Measurements from ENCODE around the gene HHIPL2. TPM values are rescaled to one million over a fixed set of nuclear protein-coding genes. Genes with fewer than 3 reads are reported as not detected.
A peak's percentile ranks its signal among the peaks of the same experiment; 100 is the strongest.
"Not testable (repeated sequence)": the region's sequence is repeated elsewhere in the genome, so short reads cannot be mapped to it uniquely, and the experiment has no call there.

HHIPL2 gene
- total and polyA plus RNA-seq, 2 of the 4 experiments (the other 2 are of a cell fraction) = under 0.01 to 0.12 TPM

DNA sequence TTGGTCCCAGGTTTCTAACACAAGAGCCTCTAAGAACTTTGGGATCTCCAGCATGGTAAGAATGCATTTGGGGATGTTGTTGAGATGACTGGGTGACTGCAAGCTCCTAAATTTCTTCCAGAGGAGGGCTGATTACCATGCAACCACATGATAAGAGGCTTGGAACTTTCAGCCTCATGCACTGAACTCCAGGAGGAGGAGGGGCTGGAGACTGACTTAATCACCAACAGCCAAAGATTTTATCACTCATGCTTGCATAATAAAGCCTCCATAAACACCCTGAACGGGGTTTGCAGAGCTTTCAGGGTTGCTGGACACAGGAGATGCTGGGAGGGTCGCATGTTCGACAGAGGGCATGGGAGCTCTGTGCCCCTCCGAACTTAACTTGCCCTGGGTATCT is 63.9 kb downstream of the HHIPL2 start:
- H2AFZ ChIP-seq (replicated peaks; ENCODE audit: low read length, poor library complexity); H2BK120ac ChIP-seq (ENCODE audit: low read depth, low read length); H3K23ac ChIP-seq (ENCODE audit: low read depth, low read length); H3K9me3 ChIP-seq (ENCODE audit: control insufficient read depth, insufficient read depth, low read length); H4K20me1 ChIP-seq (ENCODE audit: insufficient read depth, low read length); H2BK20ac ChIP-seq (ENCODE audit: low read depth, low read length); H3K14ac ChIP-seq (replicated peaks; ENCODE audit: low read depth, low read length); H2BK5ac ChIP-seq (ENCODE audit: low read depth, low read length, poor library complexity, severe bottlenecking); dilution Hi-C loops (cut with HindIII; ENCODE audit: low sequenced_read_pairs, unreplicated experiment); H4K5ac ChIP-seq (ENCODE audit: low read depth, low read length); H3K18ac ChIP-seq (ENCODE audit: low read depth, low read length); BruUV-seq (replicated peaks); H3K4me2 ChIP-seq (ENCODE audit: low read depth, low read length); H3K36me3 ChIP-seq (ENCODE audit: control insufficient read depth, insufficient read depth, low read length); H3K4ac ChIP-seq (ENCODE audit: low read depth, low read length); H3K27ac ChIP-seq (ENCODE audit: insufficient read depth, low read length); H2AK5ac ChIP-seq (ENCODE audit: low read depth, low read length); H3K9ac ChIP-seq (ENCODE audit: low read depth, low read length); ATAC-seq (ENCODE audit: low read depth); H3K27me3 ChIP-seq (ENCODE audit: control insufficient read depth, insufficient read depth, low read length); H4K91ac ChIP-seq (ENCODE audit: insufficient read depth, low read depth, low read length); CTCF ChIA-PET; H3K4me3 ChIP-seq (ENCODE audit: insufficient read depth, low read depth, low read length); intact Hi-C loops (cut with micrococcal nuclease); H4K8ac ChIP-seq (ENCODE audit: low read depth in 2 of 2, low read length in 2 of 2); H3K79me1 ChIP-seq (ENCODE audit: low read depth in 1 of 2, low read length in 2 of 2); in situ Hi-C loops (cut with MboI; ENCODE audit: low sequenced_read_pairs); H3K9me1 ChIP-seq (ENCODE audit: insufficient read depth, low read length); POLR2A ChIA-PET (ENCODE audit: unreplicated experiment); H3K56ac ChIP-seq (ENCODE audit: extremely low read depth, insufficient read depth, low read length); H2BK15ac ChIP-seq (ENCODE audit: low read depth, low read length); H3K4me1 ChIP-seq (ENCODE audit: control insufficient read depth, insufficient read depth, low read length); H2AK9ac ChIP-seq (replicated peaks; ENCODE audit: low read depth, low read length, poor library complexity): not testable (repeated sequence)
- peak; percentile 49 for DNase-seq
- no CpG with 5 or more reads among the region's 4 CpGs for WGBS, 2 experiments (ENCODE audit: extremely low coverage in 2 of 2, insufficient read length in 1 of 2)

DNA sequence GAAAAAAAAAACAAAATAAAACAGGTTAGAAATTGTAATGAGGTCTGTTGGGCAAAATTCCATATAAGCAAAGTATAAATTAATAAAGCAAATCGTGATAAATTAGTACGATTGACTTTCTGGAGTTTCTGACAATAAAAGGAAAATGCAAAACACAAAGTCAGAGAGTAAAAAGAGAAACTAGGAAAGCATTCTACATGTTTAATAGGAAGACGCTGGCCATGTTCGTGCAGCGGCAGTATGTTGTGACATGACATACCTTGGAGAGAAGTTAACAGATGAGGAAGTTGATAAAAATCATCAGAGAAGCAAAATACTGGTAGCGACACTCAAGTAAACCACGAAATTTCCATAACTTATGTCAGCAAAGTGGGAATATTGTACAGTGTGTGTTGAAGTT is 68.3 kb downstream of the HHIPL2 start:
- intact Hi-C loops (cut with micrococcal nuclease) = not testable (repeated sequence)

More for the DNA sequence above, 68.3 kb downstream of the HHIPL2 start:
- BruUV-seq (replicated peaks); H3K27me3 ChIP-seq (ENCODE audit: control insufficient read depth, insufficient read depth, low read length); H3K9me3 ChIP-seq (ENCODE audit: control insufficient read depth, insufficient read depth, low read length); H4K91ac ChIP-seq (ENCODE audit: insufficient read depth, low read depth, low read length); H3K14ac ChIP-seq (replicated peaks; ENCODE audit: low read depth, low read length); H2AK9ac ChIP-seq (replicated peaks; ENCODE audit: low read depth, low read length, poor library complexity); in situ Hi-C loops (cut with MboI; ENCODE audit: low sequenced_read_pairs); H4K20me1 ChIP-seq (ENCODE audit: insufficient read depth, low read length); H2AFZ ChIP-seq (replicated peaks; ENCODE audit: low read length, poor library complexity); H3K4me3 ChIP-seq (ENCODE audit: insufficient read depth, low read depth, low read length); dilution Hi-C loops (cut with HindIII; ENCODE audit: low sequenced_read_pairs, unreplicated experiment); ATAC-seq (ENCODE audit: low read depth); H3K9me1 ChIP-seq (ENCODE audit: insufficient read depth, low read length); H2BK20ac ChIP-seq (ENCODE audit: low read depth, low read length); H4K5ac ChIP-seq (ENCODE audit: low read depth, low read length); H2BK15ac ChIP-seq (ENCODE audit: low read depth, low read length); H4K8ac ChIP-seq (ENCODE audit: low read depth in 2 of 2, low read length in 2 of 2); H3K36me3 ChIP-seq (ENCODE audit: control insufficient read depth, insufficient read depth, low read length); DNase-seq; H3K79me1 ChIP-seq (ENCODE audit: low read depth in 1 of 2, low read length in 2 of 2); H2BK5ac ChIP-seq (ENCODE audit: low read depth, low read length, poor library complexity, severe bottlenecking); POLR2A ChIA-PET (ENCODE audit: unreplicated experiment); H3K4me1 ChIP-seq (ENCODE audit: control insufficient read depth, insufficient read depth, low read length); H3K4me2 ChIP-seq (ENCODE audit: low read depth, low read length); H3K4ac ChIP-seq (ENCODE audit: low read depth, low read length); H3K23ac ChIP-seq (ENCODE audit: low read depth, low read length); CTCF ChIA-PET; H3K9ac ChIP-seq (ENCODE audit: low read depth, low read length); H3K56ac ChIP-seq (ENCODE audit: extremely low read depth, insufficient read depth, low read length); H2BK120ac ChIP-seq (ENCODE audit: low read depth, low read length); H3K18ac ChIP-seq (ENCODE audit: low read depth, low read length); H3K27ac ChIP-seq (ENCODE audit: insufficient read depth, low read length); H2AK5ac ChIP-seq (ENCODE audit: low read depth, low read length): not testable (repeated sequence)
- WGBS, 2 experiments (ENCODE audit: extremely low coverage in 2 of 2, insufficient read length in 1 of 2) = no CpG with 5 or more reads among the region's 7 CpGs

All from IMR-90 (cell line).